HG03060 (cell line): ENCODE data around the gene HRH1.
A peak's percentile ranks its signal among the peaks of the same experiment; 100 is the strongest.
"Not testable (repeated sequence)": the region's sequence is repeated elsewhere in the genome, so short reads cannot be mapped to it uniquely, and the experiment has no call there.

Source experiments
- ATAC-seq: cut with Tn5 transposase; IDR thresholded peaks from one replicate; pipeline ENCODE4 v1.9.1; 2021; ENCODE audit warnings: low read depth, moderate number of reproducible peaks; ENCODE audit not compliant: unreplicated experiment

Gene HRH1

GRCh38 chr3:11140030-11140712 lies 14.1 kb upstream of the HRH1 start:
- ATAC-seq: peak; percentile 94

GRCh38 chr3:11140713-11141104 lies 13.6 kb upstream of the HRH1 start:
- ATAC-seq: no peak

- ATAC-seq: no peak
These were observed 10.8 kb upstream of the HRH1 start for GRCh38 chr3:11143476-11143875.

- no peak for ATAC-seq
These were observed 9.3 kb upstream of the HRH1 start for GRCh38 chr3:11144996-11145395.

GRCh38 chr3:11145888-11146287 lies 8.4 kb upstream of the HRH1 start:
- ATAC-seq: no peak

- ATAC-seq: no peak
These were observed 7.3 kb upstream of the HRH1 start for GRCh38 chr3:11146773-11147660.

- no peak for ATAC-seq
These were observed 4.0 kb upstream of the HRH1 start for GRCh38 chr3:11150256-11150655.

- ATAC-seq: no peak
These were observed 2.0 kb upstream of the HRH1 start for GRCh38 chr3:11152301-11152700.

- no peak for ATAC-seq
These were observed 646 bp downstream of the HRH1 start for GRCh38 chr3:11154953-11155325.

GRCh38 chr3:11155341-11156025 lies 1.2 kb downstream of the HRH1 start:
- ATAC-seq: no peak

GRCh38 chr3:11156026-11156410 lies 1.7 kb downstream of the HRH1 start:
- ATAC-seq: no peak

- ATAC-seq: no peak
These were observed 3.1 kb downstream of the HRH1 start for GRCh38 chr3:11157421-11157820.

- ATAC-seq: no peak
These were observed 5.2 kb downstream of the HRH1 start for GRCh38 chr3:11159421-11159904.

GRCh38 chr3:11161666-11162065 lies 7.4 kb downstream of the HRH1 start:
- ATAC-seq: no peak

GRCh38 chr3:11162401-11163345 lies 8.4 kb downstream of the HRH1 start:
- no peak for ATAC-seq

GRCh38 chr3:11164607-11165006 lies 10.3 kb downstream of the HRH1 start:
- ATAC-seq: no peak

GRCh38 chr3:11165476-11165875 lies 11.2 kb downstream of the HRH1 start:
- no peak for ATAC-seq

- not testable (repeated sequence) for ATAC-seq
These were observed 12.6 kb downstream of the HRH1 start for GRCh38 chr3:11166807-11167400.

- ATAC-seq: no peak
These were observed 13.3 kb downstream of the HRH1 start for GRCh38 chr3:11167590-11167989.

- no peak for ATAC-seq
These were observed 14.1 kb downstream of the HRH1 start for GRCh38 chr3:11168406-11168805.
